ENCODE data around the gene CACFD1. TPM values are rescaled to one million over a fixed set of nuclear protein-coding genes. Genes with fewer than 3 reads are reported as not detected.

The CACFD1 gene
- total and polyA plus RNA-seq, 2 of the 13 experiments (the other 11 are each of a cell fraction or from before 2014, with no cell fraction given) = 13.8 to 14.6 TPM

DNA sequence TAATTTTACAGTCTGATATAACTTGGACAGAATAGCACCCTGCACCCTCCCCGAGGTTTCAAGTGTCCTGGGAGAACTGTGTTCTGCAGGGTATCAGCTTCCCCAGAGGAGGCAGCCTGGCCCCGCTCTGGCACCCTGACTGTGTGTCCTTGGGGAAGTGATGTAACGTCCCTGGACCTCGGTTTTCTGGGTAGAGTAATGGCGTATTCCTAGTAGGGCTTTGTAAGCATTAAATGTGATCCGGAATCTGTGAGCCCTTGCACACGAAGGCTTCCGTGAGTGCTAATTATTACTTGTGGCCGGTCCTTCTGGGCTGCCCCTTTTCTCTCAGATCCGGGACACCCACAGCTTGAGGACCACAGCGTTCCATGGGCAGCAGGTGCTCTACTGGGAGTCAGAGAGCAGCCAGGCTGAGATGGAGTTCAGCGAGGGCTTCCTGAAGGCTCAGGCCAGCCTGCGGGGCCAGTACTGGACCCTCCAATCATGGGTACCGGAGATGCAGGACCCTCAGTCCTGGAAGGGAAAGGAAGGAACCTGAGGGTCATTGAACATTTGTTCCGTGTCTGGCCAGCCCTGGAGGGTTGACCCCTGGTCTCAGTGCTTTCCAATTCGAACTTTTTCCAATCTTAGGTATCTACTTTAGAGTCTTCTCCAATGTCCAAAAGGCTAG lies 1.0 kb upstream of the CACFD1 start (continued):
- peak; percentile 9; the same call in 1 of the 2 replicates for TF ChIP-seq GATAD1 (CRISPR knock-in tag; IDR thresholded peaks at IDR 0.05)
- TF ChIP-seq STAG1 (CRISPR knock-in tag; IDR thresholded peaks at IDR 0.05) = peak; percentile 31
- TF ChIP-seq ZNF572 (CRISPR knock-in tag; IDR thresholded peaks at IDR 0.05) = peak; percentile 91; the same call in 1 of the 2 replicates
- TF ChIP-seq, protein P1, sequence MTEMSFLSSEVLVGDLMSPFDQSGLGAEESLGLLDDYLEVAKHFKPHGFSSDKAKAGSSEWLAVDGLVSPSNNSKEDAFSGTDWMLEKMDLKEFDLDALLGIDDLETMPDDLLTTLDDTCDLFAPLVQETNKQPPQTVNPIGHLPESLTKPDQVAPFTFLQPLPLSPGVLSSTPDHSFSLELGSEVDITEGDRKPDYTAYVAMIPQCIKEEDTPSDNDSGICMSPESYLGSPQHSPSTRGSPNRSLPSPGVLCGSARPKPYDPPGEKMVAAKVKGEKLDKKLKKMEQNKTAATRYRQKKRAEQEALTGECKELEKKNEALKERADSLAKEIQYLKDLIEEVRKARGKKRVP (CRISPR knock-in tag; IDR thresholded peaks at IDR 0.05) = peak in 1 of 2 experiments; percentile 58; a peak in 1 of 4 replicates
- TF ChIP-seq, protein P2, sequence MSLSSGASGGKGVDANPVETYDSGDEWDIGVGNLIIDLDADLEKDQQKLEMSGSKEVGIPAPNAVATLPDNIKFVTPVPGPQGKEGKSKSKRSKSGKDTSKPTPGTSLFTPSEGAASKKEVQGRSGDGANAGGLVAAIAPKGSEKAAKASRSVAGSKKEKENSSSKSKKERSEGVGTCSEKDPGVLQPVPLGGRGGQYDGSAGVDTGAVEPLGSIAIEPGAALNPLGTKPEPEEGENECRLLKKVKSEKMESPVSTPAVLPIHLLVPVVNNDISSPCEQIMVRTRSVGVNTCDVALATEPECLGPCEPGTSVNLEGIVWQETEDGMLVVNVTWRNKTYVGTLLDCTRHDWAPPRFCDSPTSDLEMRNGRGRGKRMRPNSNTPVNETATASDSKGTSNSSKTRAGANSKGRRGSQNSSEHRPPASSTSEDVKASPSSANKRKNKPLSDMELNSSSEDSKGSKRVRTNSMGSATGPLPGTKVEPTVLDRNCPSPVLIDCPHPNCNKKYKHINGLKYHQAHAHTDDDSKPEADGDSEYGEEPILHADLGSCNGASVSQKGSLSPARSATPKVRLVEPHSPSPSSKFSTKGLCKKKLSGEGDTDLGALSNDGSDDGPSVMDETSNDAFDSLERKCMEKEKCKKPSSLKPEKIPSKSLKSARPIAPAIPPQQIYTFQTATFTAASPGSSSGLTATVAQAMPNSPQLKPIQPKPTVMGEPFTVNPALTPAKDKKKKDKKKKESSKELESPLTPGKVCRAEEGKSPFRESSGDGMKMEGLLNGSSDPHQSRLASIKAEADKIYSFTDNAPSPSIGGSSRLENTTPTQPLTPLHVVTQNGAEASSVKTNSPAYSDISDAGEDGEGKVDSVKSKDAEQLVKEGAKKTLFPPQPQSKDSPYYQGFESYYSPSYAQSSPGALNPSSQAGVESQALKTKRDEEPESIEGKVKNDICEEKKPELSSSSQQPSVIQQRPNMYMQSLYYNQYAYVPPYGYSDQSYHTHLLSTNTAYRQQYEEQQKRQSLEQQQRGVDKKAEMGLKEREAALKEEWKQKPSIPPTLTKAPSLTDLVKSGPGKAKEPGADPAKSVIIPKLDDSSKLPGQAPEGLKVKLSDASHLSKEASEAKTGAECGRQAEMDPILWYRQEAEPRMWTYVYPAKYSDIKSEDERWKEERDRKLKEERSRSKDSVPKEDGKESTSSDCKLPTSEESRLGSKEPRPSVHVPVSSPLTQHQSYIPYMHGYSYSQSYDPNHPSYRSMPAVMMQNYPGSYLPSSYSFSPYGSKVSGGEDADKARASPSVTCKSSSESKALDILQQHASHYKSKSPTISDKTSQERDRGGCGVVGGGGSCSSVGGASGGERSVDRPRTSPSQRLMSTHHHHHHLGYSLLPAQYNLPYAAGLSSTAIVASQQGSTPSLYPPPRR (CRISPR knock-in tag; IDR thresholded peaks at IDR 0.05; ENCODE audit: borderline replicate concordance) = 0 out of 2 replicates have a peak, but pooled peaks have one; percentile 13
- TF ChIP-seq SAP130 (CRISPR knock-in tag; IDR thresholded peaks at IDR 0.05; ENCODE audit: low read depth) = peak; percentile 45
- no peak for TF ChIP-seq GABPA (IDR thresholded peaks at IDR 0.05; ENCODE audit: low read depth, low read length)
- TF ChIP-seq GABPA (CRISPR knock-in tag; IDR thresholded peaks at IDR 0.05; ENCODE audit: low read depth) = 0 out of 2 replicates have a peak, but pooled peaks have one; percentile 13

Measured in HepG2 (cell line).